Measurements from ENCODE around the gene CBARP. TPM values are rescaled to one million over a fixed set of nuclear protein-coding genes. Genes with fewer than 3 reads are reported as not detected.
A peak's percentile ranks its signal among the peaks of the same experiment; 100 is the strongest.

The CBARP gene
- total and polyA plus RNA-seq, 9 of the 15 experiments (the other 6 are each of a cell fraction or from before 2014, with no cell fraction given) = 0.03 to 8.9 (median 1.2) TPM; not detected in 1

GRCh38 chr19:1266129-1266915, 28.5 kb upstream of the CBARP start (continued):
- TF ChIP-seq AFF1 (IDR thresholded peaks at IDR 0.05; ENCODE audit: low read depth in 1 of 2, partially characterized antibody in 2 of 2) (no peak), DPF2 (IDR thresholded peaks at IDR 0.05) (no peak; the same call in 1 of the 2 replicates), MXD1 (CRISPR knock-in tag; IDR thresholded peaks at IDR 0.05; ENCODE audit: borderline replicate concordance, poor library complexity, severe bottlenecking) (no peak), ZNF717 (CRISPR knock-in tag; IDR thresholded peaks at IDR 0.05) (no peak), EGR1 (conservative IDR thresholded peaks at IDR 0.05) (peak; percentile 89), HMGN3 (IDR thresholded peaks at IDR 0.05; ENCODE audit: borderline replicate concordance, extremely low read depth, insufficient read length, low read depth, low read length) (peak; percentile 58), ID3 (CRISPR knock-in tag; IDR thresholded peaks at IDR 0.05) (no peak), ID3 (tag; IDR thresholded peaks at IDR 0.05) (0 out of 2 replicates have a peak, but pooled peaks have one; percentile 22), NR0B1 (IDR thresholded peaks at IDR 0.05; ENCODE audit: partially characterized antibody) (no peak), SIRT6 (IDR thresholded peaks at IDR 0.05; ENCODE audit: low read depth, low read length) (no peak), CTCF (IDR thresholded peaks at IDR 0.05 in 2 of 3, conservative IDR thresholded peaks at IDR 0.05 in 1 of 3; ENCODE audit: insufficient read depth in 2 of 3, low read depth in 1 of 3, low read length in 3 of 3) (peak in 1 of 3 experiments; percentile 10; a peak in 1 of 6 replicates), NR3C1 (CRISPR knock-in tag; IDR thresholded peaks at IDR 0.05) (no peak), TRIM24 (IDR thresholded peaks at IDR 0.05) (no peak), ZHX1 (conservative IDR thresholded peaks at IDR 0.05; ENCODE audit: low read length) (no peak), GTF2F1 (IDR thresholded peaks at IDR 0.05; ENCODE audit: low read depth, low read length) (no peak)

Measured in K562 (cell line).